Measurements from ENCODE around the gene RGL1. TPM values are rescaled to one million over a fixed set of nuclear protein-coding genes. Genes with fewer than 3 reads are reported as not detected.

The RGL1 gene
- total RNA-seq, 1 experiment from 2014 or later = 1.3 TPM

DNA sequence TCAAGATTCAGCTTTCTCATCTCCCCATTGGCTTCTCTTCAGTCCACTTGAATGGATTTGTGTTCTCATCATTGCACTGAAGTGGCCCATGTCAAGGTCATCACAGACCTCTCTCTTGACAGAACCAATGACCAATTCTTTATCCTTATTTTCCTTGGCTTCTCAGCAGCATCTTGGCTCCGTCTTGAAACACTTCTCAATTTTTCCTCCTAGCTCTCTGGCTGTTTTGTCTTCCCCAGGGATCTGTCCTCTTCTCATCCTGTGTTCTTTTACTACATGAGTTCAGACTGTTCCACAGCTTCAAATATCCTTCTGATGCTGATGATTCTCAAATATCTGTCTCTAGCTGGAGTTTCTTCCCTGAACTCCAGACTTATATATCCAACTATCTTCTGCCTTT, 154.0 kb downstream of the RGL1 start:
- Histone ChIP-seq H3K27me3 (ENCODE audit: insufficient read depth, low read length) (no peaks in the 10 kb centered on the region), H3K4me1 (ENCODE audit: control insufficient read depth in 1 of 2, insufficient read depth in 2 of 2, low read length in 2 of 2) (peaks cover 0 to 11% of the 10 kb centered on the region in 2 experiments; a peak in 2 of 4 replicates), H3K36me3 (ENCODE audit: control insufficient read depth in 1 of 2, insufficient read depth in 2 of 2, low read length in 2 of 2) (no peaks in the 10 kb centered on the region), H3K27ac (ENCODE audit: low read depth, low read length) (no peak overlapping the region), H3K79me2 (ENCODE audit: insufficient read depth, low read length) (no peaks in the 10 kb centered on the region), H2AFZ (ENCODE audit: low read depth, low read length, poor library complexity, severe bottlenecking) (no peak overlapping the region), H4K20me1 (ENCODE audit: insufficient read depth) (no peaks in the 10 kb centered on the region), H3K4me2 (ENCODE audit: low read length) (no peak overlapping the region), H3K4me3 (replicated peaks in 1 of 2; ENCODE audit: low read depth in 1 of 2, low read length in 2 of 2) (no peak overlapping the region), H3K9me2 (ENCODE audit: insufficient read depth) (no peaks in the 10 kb centered on the region), H3K9ac (ENCODE audit: low read length) (no peak overlapping the region), H3K9me3 (ENCODE audit: control insufficient read depth in 1 of 2, insufficient read depth in 1 of 2, low read depth in 1 of 2, low read length in 2 of 2) (no peaks in the 10 kb centered on the region)
- ATAC-seq (no peak), DNase-seq (ENCODE audit: low read depth, low spot score) (no peak)
- RAD21 ChIA-PET (ENCODE audit: low non-redundant PET in 1 of 2, low total read pairs in 2 of 2, uncharacterized antibody in 2 of 2, unreplicated experiment in 2 of 2) = no interaction called here
- TF ChIP-seq EGR1 (IDR thresholded peaks at IDR 0.05; ENCODE audit: low read depth) = no peak
- no peak for TF ChIP-seq POLR2AphosphoS5 (IDR thresholded peaks at IDR 0.05; ENCODE audit: low read depth, low read length)
- TF ChIP-seq SP1 (IDR thresholded peaks at IDR 0.05; ENCODE audit: low read depth) = no peak
- no peak for TF ChIP-seq ATF3 (IDR thresholded peaks at IDR 0.05)
- TF ChIP-seq, protein P1, sequence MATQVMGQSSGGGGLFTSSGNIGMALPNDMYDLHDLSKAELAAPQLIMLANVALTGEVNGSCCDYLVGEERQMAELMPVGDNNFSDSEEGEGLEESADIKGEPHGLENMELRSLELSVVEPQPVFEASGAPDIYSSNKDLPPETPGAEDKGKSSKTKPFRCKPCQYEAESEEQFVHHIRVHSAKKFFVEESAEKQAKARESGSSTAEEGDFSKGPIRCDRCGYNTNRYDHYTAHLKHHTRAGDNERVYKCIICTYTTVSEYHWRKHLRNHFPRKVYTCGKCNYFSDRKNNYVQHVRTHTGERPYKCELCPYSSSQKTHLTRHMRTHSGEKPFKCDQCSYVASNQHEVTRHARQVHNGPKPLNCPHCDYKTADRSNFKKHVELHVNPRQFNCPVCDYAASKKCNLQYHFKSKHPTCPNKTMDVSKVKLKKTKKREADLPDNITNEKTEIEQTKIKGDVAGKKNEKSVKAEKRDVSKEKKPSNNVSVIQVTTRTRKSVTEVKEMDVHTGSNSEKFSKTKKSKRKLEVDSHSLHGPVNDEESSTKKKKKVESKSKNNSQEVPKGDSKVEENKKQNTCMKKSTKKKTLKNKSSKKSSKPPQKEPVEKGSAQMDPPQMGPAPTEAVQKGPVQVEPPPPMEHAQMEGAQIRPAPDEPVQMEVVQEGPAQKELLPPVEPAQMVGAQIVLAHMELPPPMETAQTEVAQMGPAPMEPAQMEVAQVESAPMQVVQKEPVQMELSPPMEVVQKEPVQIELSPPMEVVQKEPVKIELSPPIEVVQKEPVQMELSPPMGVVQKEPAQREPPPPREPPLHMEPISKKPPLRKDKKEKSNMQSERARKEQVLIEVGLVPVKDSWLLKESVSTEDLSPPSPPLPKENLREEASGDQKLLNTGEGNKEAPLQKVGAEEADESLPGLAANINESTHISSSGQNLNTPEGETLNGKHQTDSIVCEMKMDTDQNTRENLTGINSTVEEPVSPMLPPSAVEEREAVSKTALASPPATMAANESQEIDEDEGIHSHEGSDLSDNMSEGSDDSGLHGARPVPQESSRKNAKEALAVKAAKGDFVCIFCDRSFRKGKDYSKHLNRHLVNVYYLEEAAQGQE (IDR thresholded peaks at IDR 0.05; ENCODE audit: low read depth) = no peak
- TF ChIP-seq SIN3A (IDR thresholded peaks at IDR 0.05; ENCODE audit: low read depth) = no peak
- TF ChIP-seq SRF (IDR thresholded peaks at IDR 0.05; ENCODE audit: low read depth) = no peak
- TF ChIP-seq YY1 (IDR thresholded peaks at IDR 0.05; ENCODE audit: extremely low read depth, insufficient replicate concordance, low read depth, low read length) = no peak
- TF ChIP-seq CEBPB (IDR thresholded peaks at IDR 0.05; ENCODE audit: low read depth) = no peak
- TF ChIP-seq ELF1 (IDR thresholded peaks at IDR 0.05; ENCODE audit: borderline replicate concordance, low read depth) = no peak
- no peak for TF ChIP-seq EZH2 (IDR thresholded peaks at IDR 0.05)
- no peak for TF ChIP-seq JUND (IDR thresholded peaks at IDR 0.05)
- no peak for TF ChIP-seq CBX3 (IDR thresholded peaks at IDR 0.05; ENCODE audit: low read depth)
- no peak for TF ChIP-seq ZNF274 (IDR thresholded peaks at IDR 0.05; ENCODE audit: low read depth, low read length)
- no peak for TF ChIP-seq FOSL1 (IDR thresholded peaks at IDR 0.05; ENCODE audit: low read depth)
- TF ChIP-seq, protein P2, sequence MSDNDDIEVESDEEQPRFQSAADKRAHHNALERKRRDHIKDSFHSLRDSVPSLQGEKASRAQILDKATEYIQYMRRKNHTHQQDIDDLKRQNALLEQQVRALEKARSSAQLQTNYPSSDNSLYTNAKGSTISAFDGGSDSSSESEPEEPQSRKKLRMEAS (IDR thresholded peaks at IDR 0.05) = no peak
- no peak for TF ChIP-seq ZFX (IDR thresholded peaks at IDR 0.05)
- no TSS peak for BruUV-seq (replicated peaks)
- POLR2A ChIA-PET = no interaction called here
- intact Hi-C loops (cut with micrococcal nuclease) = no loop called here
- CTCF ChIA-PET = no interaction called here
